ENCODE results near the gene EXOC4.

Gene EXOC4

GRCh38 chr7:133863362-133864061, 610.6 kb downstream of the EXOC4 start:
- no peak overlapping the region for H3K4me3 ChIP-seq (ENCODE audit: low read depth, low read length, poor library complexity, severe bottlenecking)
- H3K36me3 ChIP-seq (ENCODE audit: insufficient read depth, low read length) = no peaks in the 10 kb centered on the region
- H2AFZ ChIP-seq (ENCODE audit: low read length) = no peak overlapping the region
- H4K20me1 ChIP-seq (ENCODE audit: insufficient read depth, low read length) = no peaks in the 10 kb centered on the region
- H3K4me1 ChIP-seq (ENCODE audit: insufficient read depth, low read length, severe bottlenecking) = no peaks in the 10 kb centered on the region
- no peak overlapping the region for H3K9ac ChIP-seq (ENCODE audit: low read length)
- H3K79me2 ChIP-seq (ENCODE audit: insufficient read depth, low read length) = no peaks in the 10 kb centered on the region
- no peak overlapping the region for H3K27ac ChIP-seq (ENCODE audit: low read depth, low read length, poor library complexity, severe bottlenecking)
- TF ChIP-seq CTCF (IDR thresholded peaks at IDR 0.05; ENCODE audit: low read length) = no peak
- no peaks in the 10 kb centered on the region for H3K9me2 ChIP-seq (ENCODE audit: low read depth, low read length)
- H3K9me3 ChIP-seq (ENCODE audit: low read length) = no peaks in the 10 kb centered on the region
- no peaks in the 10 kb centered on the region for H3K27me3 ChIP-seq (ENCODE audit: insufficient read depth, low read length)
- no peaks in the 10 kb centered on the region for H3F3A ChIP-seq (ENCODE audit: insufficient read depth, low read length)
- H3K4me2 ChIP-seq (ENCODE audit: low read length) = no peak overlapping the region

GRCh38 chr7:133869556-133869955, 616.7 kb downstream of the EXOC4 start:
- TF ChIP-seq EZH2 (IDR thresholded peaks at IDR 0.05; ENCODE audit: borderline replicate concordance, low read length) (no peak), CTCF (IDR thresholded peaks at IDR 0.05; ENCODE audit: low read length) (no peak)
- H2AFZ ChIP-seq (ENCODE audit: low read length) = no peak overlapping the region
- H3K9me2 ChIP-seq (ENCODE audit: low read depth, low read length) = no peaks in the 10 kb centered on the region
- H3K27ac ChIP-seq (ENCODE audit: low read depth, low read length, poor library complexity, severe bottlenecking) = no peak overlapping the region
- no peaks in the 10 kb centered on the region for H3F3A ChIP-seq (ENCODE audit: insufficient read depth, low read length)
- H3K79me2 ChIP-seq (ENCODE audit: insufficient read depth, low read length) = no peaks in the 10 kb centered on the region
- no peaks in the 10 kb centered on the region for H3K9me3 ChIP-seq (ENCODE audit: low read length)
- no peaks in the 10 kb centered on the region for H3K4me1 ChIP-seq (ENCODE audit: insufficient read depth, low read length, severe bottlenecking)
- no peaks in the 10 kb centered on the region for H3K27me3 ChIP-seq (ENCODE audit: insufficient read depth, low read length)
- H3K9ac ChIP-seq (ENCODE audit: low read length) = no peak overlapping the region
- H3K36me3 ChIP-seq (ENCODE audit: insufficient read depth, low read length) = no peaks in the 10 kb centered on the region
- H3K4me2 ChIP-seq (ENCODE audit: low read length) = no peak overlapping the region
- H4K20me1 ChIP-seq (ENCODE audit: insufficient read depth, low read length) = no peaks in the 10 kb centered on the region
- H3K4me3 ChIP-seq (ENCODE audit: low read depth, low read length, poor library complexity, severe bottlenecking) = no peak overlapping the region

- Histone ChIP-seq H3K4me2 (ENCODE audit: low read length) (no peak overlapping the region), H3K9me3 (ENCODE audit: low read length) (no peaks in the 10 kb centered on the region), H3K4me3 (ENCODE audit: low read depth, low read length, poor library complexity, severe bottlenecking) (no peak overlapping the region), H3K4me1 (ENCODE audit: insufficient read depth, low read length, severe bottlenecking) (no peaks in the 10 kb centered on the region), H3K27me3 (ENCODE audit: insufficient read depth, low read length) (no peaks in the 10 kb centered on the region), H3K79me2 (ENCODE audit: insufficient read depth, low read length) (no peaks in the 10 kb centered on the region), H3F3A (ENCODE audit: insufficient read depth, low read length) (no peaks in the 10 kb centered on the region), H4K20me1 (ENCODE audit: insufficient read depth, low read length) (no peaks in the 10 kb centered on the region), H3K9me2 (ENCODE audit: low read depth, low read length) (no peaks in the 10 kb centered on the region), H3K9ac (ENCODE audit: low read length) (no peak overlapping the region), H3K36me3 (ENCODE audit: insufficient read depth, low read length) (no peaks in the 10 kb centered on the region), H3K27ac (ENCODE audit: low read depth, low read length, poor library complexity, severe bottlenecking) (no peak overlapping the region), H2AFZ (ENCODE audit: low read length) (no peak overlapping the region)
- TF ChIP-seq CTCF (IDR thresholded peaks at IDR 0.05; ENCODE audit: low read length) = no peak
- no peak for TF ChIP-seq EZH2 (IDR thresholded peaks at IDR 0.05; ENCODE audit: borderline replicate concordance, low read length)
Observed at GRCh38 chr7:133871757-133872156, 618.9 kb downstream of the EXOC4 start.

All from OCI-LY1 (cell line).